ENCODE data around the gene FXR2. TPM values are rescaled to one million over a fixed set of nuclear protein-coding genes. Genes with fewer than 3 reads are reported as not detected.
"Not testable (repeated sequence)": the region's sequence is repeated elsewhere in the genome, so short reads cannot be mapped to it uniquely, and the experiment has no call there.

FXR2 gene
- total RNA-seq, 4 donors from 2014 or later: 34.7 to 39.4 (median 36.7) TPM

GRCh38 chr17:7647018-7647417, 32.3 kb upstream of the FXR2 start:
- H3K4me3 ChIP-seq: no peak overlapping the region
- WGBS, 2 donors: 72 to 76% methylated on average over 4 of the region's 4 CpGs
- peaks cover 0 to 21% (median 15%) of the 10 kb centered on the region in 4 donors for H3K4me1 ChIP-seq
- peaks cover 0 to 34% of the 10 kb centered on the region in 2 donors for H3K27me3 ChIP-seq
- no peak for TF ChIP-seq POLR2A (IDR thresholded peaks at IDR 0.05)
- no peak for TF ChIP-seq CTCF (IDR thresholded peaks at IDR 0.05)
- no peak for TF ChIP-seq EP300 (IDR thresholded peaks at IDR 0.05)
- H3K36me3 ChIP-seq: no peaks in the 10 kb centered on the region
- no peak for DNase-seq (ENCODE audit: low spot score in 2 of 2)
- H3K9me3 ChIP-seq: no peaks in the 10 kb centered on the region
- no peak overlapping the region for H3K27ac ChIP-seq

- H3K9me3 ChIP-seq: no peaks in the 10 kb centered on the region
These were observed 31.8 kb upstream of the FXR2 start for GRCh38 chr17:7646457-7646856.

GRCh38 chr17:7644775-7645174, 30.1 kb upstream of the FXR2 start:
- Histone ChIP-seq H3K4me3 (no peak overlapping the region), H3K36me3 (no peaks in the 10 kb centered on the region), H3K27me3 (peaks cover 0 to 13% of the 10 kb centered on the region in 2 donors), H3K4me1 (no peaks in the 10 kb centered on the region), H3K27ac (no peak overlapping the region), H3K9me3 (no peaks in the 10 kb centered on the region)
- DNase-seq (ENCODE audit: low spot score in 2 of 2): no peak
- WGBS, 2 donors: 86 to 88% methylated on average over 4 of the region's 4 CpGs
- TF ChIP-seq POLR2A (IDR thresholded peaks at IDR 0.05): no peak
- TF ChIP-seq CTCF (IDR thresholded peaks at IDR 0.05): no peak
- TF ChIP-seq EP300 (IDR thresholded peaks at IDR 0.05): no peak

More at GRCh38 chr17:7646457-7646856, 31.8 kb upstream of the FXR2 start:
- H3K36me3 ChIP-seq: no peaks in the 10 kb centered on the region
- TF ChIP-seq CTCF (IDR thresholded peaks at IDR 0.05) (no peak), POLR2A (IDR thresholded peaks at IDR 0.05) (no peak), EP300 (IDR thresholded peaks at IDR 0.05) (no peak)
- H3K4me3 ChIP-seq: no peak overlapping the region
- peaks cover 0 to 28% of the 10 kb centered on the region in 2 donors for H3K27me3 ChIP-seq
- H3K27ac ChIP-seq: no peak overlapping the region
- peaks cover 0 to 16% (median 11%) of the 10 kb centered on the region in 4 donors for H3K4me1 ChIP-seq
- no peak for DNase-seq (ENCODE audit: low spot score in 2 of 2)
- 53 to 54% methylated on average over 9 of the region's 9 CpGs for WGBS, 2 donors

- not testable (repeated sequence) for DNase-seq (ENCODE audit: low spot score in 2 of 2); H3K27ac ChIP-seq; H3K4me1 ChIP-seq; H3K27me3 ChIP-seq; H3K4me3 ChIP-seq; H3K9me3 ChIP-seq; H3K36me3 ChIP-seq
- 57 to 63% methylated on average over 6 to 7 of the region's 7 CpGs for WGBS, 2 donors
These were observed 26.9 kb upstream of the FXR2 start for GRCh38 chr17:7641635-7642034.

GRCh38 chr17:7640783-7641182, 26.1 kb upstream of the FXR2 start:
- no peaks in the 10 kb centered on the region for H3K4me1 ChIP-seq
- TF ChIP-seq CTCF (IDR thresholded peaks at IDR 0.05) (no peak), EP300 (IDR thresholded peaks at IDR 0.05) (no peak), POLR2A (IDR thresholded peaks at IDR 0.05) (no peak)

GRCh38 chr17:7636163-7636562, 21.5 kb upstream of the FXR2 start:
- TF ChIP-seq CTCF (IDR thresholded peaks at IDR 0.05) (no peak), POLR2A (IDR thresholded peaks at IDR 0.05) (no peak), EP300 (IDR thresholded peaks at IDR 0.05) (no peak)
- no peak for DNase-seq (ENCODE audit: low spot score in 2 of 2)
- H3K4me1 ChIP-seq: no peaks in the 10 kb centered on the region
- no peak overlapping the region for H3K27ac ChIP-seq
- no peaks in the 10 kb centered on the region for H3K27me3 ChIP-seq
- H3K4me3 ChIP-seq: no peak overlapping the region
- no peaks in the 10 kb centered on the region for H3K36me3 ChIP-seq
- WGBS, 2 donors: 50 to 58% methylated on average over 5 of the region's 5 CpGs
- no peaks in the 10 kb centered on the region for H3K9me3 ChIP-seq

More at GRCh38 chr17:7640783-7641182, 26.1 kb upstream of the FXR2 start:
- no peak for DNase-seq (ENCODE audit: low spot score in 2 of 2)
- Histone ChIP-seq H3K27me3 (no peaks in the 10 kb centered on the region), H3K36me3 (no peaks in the 10 kb centered on the region), H3K9me3 (no peaks in the 10 kb centered on the region), H3K4me3 (no peak overlapping the region), H3K27ac (no peak overlapping the region)
- WGBS, 2 donors: 90 to 93% methylated on average over 11 to 26 of the region's 26 CpGs
